Subcutaneous adipose tissue (tissue), 4 donors: ENCODE results near the gene LY6G6F. TPM values are rescaled to one million over a fixed set of nuclear protein-coding genes. Genes with fewer than 3 reads are reported as not detected.

ENCODE experiments used
- total RNA-seq, 4 donors: library from RNA; depleted of rRNA; stranded (reverse); fragments of >200 nt; gene quantifications; one replicate each; pipeline ENCODE4 v1.1.0, GENCODE V29; 2016
- TF ChIP-seq, protein P1 (sequence below): fragments of 450-650 bp; IDR thresholded peaks from one replicate; pipeline ENCODE4 v1.5.1; 2016; ENCODE audit warnings: low read depth, mild to moderate bottlenecking, control low read depth, antibody characterized with exemption, moderate library complexity

The LY6G6F gene
- total RNA-seq, 4 donors from 2014 or later, result not detected

DNA sequence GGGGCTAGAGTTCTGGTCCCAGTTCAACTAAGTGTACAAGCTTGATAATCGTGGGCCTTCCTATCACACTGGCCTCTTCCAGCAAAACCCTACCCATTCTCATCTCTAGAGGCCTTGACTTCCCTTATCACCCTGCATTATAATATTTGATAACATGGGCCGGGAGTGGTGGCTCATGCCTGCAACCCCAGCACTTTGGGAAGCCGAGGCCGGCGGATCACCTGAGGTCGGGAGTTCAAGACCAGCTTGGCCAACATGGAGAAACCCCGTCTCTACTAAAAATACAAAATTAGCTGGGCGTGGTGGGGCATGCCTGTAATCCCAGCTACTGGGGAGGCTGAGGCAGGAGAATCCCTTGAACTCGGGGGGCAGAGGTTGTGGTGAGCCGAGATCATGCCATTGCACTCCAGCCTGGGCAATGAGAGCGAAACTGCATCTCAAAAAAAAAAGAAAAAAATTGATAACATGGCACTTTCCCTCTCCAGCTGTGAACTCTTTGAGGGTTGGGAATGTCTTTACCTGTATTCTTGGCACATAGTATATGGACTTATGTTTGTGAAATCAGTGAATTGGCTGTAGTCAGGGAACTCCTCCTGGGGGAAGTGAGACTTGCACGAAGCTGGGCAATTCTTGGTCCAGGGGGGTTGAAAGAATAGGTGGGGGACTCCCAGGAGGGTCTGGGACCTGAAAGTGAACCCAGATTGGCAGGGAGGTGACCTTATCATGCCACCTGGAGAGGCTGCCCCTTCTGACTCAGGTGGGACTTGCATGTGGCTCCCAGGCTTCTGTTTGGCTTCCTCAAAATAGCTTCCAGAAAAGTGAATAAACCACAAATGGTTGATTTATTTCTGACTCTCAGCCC, 45.2 kb upstream of the LY6G6F start:
- TF ChIP-seq, protein P1, sequence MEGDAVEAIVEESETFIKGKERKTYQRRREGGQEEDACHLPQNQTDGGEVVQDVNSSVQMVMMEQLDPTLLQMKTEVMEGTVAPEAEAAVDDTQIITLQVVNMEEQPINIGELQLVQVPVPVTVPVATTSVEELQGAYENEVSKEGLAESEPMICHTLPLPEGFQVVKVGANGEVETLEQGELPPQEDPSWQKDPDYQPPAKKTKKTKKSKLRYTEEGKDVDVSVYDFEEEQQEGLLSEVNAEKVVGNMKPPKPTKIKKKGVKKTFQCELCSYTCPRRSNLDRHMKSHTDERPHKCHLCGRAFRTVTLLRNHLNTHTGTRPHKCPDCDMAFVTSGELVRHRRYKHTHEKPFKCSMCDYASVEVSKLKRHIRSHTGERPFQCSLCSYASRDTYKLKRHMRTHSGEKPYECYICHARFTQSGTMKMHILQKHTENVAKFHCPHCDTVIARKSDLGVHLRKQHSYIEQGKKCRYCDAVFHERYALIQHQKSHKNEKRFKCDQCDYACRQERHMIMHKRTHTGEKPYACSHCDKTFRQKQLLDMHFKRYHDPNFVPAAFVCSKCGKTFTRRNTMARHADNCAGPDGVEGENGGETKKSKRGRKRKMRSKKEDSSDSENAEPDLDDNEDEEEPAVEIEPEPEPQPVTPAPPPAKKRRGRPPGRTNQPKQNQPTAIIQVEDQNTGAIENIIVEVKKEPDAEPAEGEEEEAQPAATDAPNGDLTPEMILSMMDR, result no peak

DNA sequence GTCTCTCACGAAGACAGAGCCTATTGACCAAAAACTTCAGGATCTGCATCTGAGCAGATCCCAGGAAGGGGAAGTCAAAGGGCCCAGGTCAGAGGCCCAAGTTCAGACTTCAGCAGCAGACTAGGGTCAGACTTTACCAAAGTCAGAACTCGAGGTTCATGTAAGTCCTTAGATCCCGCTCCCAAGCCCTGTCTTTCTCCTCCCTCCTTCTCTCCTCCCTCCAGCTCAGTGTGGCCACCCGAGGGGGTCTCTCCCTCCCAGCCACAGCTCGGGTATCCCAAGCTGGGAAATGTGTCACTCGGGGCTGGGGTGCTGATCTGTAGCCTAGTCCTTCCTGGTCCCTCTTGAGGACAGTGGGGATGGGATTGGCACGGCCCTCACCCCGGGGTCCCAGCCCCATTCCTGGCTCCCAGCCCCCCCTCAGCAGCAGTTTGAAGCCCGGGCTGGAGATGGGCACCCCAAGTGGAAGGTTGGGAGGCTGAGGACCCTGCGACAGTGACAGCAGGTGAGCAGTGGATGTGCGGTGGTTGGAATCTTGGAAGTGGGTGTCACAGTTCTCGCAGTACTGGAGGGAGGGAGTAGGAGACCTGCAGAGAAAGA, 44.4 kb upstream of the LY6G6F start:
- TF ChIP-seq, protein P1, result no peak

DNA sequence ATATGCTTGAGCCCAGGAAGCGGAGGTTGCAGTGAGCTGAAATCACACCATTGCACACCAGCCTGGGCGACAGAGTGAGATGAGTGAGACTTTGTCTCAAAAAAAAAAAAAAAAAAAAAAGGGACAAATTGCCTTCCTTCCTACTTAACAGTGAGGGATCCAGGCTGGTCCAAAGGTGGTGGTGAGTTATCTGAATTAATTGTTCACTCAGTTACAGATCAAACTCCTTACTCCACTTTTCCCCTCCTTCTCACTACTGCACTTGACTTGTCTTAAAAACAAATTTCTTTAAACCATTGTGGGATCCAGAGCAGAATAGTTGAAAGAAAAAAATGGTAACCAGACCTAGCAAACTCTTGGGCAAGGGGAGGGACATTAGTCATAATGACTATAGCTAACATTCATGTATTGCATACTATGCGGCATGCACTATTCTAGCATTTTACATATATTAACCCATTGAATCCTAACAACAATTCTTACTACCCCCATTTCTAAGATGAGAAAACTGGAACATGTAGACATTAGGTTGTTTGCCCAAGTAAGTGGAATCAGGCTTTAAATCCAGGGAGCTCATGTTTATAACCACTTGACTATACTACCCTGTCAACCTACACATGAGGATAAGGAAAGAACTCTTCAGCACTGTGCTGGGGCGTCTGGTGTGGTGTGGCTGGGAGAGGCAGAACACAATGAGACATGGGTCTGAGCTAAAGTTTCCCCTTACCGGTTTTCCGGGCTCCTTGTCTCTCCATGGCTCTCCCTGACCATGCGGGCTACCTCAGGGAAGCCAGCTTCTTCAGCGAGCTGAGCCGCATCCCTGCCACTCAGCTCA, 43.3 kb upstream of the LY6G6F start:
- TF ChIP-seq, protein P1, result no peak

DNA sequence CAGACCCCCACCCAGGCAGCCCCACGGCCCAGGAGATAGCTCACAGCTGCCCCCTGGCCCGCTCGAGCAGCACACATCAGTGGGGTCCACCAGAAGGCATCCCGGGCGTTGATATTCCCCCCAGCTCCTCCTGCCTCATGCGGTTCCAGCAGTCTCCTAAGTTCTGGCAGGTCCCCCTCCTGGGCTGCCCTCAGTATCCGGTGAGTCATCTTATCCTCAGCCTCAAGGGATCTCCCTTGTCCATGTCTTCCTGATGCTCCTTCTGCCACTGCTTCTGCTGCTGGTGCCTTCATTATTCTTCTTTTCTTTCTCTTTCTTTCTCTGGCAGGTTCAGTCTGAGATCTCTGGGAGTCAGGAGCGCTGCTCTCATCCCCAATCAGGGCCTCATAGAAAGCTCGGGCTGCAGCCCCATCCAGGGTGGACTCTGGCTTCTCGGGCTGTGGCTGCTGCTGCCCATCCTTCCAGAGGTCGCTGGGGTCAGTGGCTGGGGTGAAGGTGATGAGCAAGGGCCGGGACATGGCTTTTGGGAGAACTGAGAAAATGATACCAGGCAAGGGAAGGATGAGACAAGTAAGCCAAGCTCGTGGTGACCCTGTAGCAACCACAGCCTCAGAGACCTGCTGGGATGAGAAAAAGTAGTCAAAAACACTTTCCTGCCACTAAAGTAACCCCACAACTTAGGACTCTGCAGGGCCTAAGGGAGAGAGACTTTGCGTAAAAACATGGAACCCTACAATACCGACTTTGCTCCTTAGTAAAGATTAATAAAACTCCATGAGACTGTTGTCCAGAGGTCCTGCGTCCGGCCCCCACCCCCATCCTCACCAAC, 42.5 kb upstream of the LY6G6F start:
- TF ChIP-seq, protein P1, result no peak

DNA sequence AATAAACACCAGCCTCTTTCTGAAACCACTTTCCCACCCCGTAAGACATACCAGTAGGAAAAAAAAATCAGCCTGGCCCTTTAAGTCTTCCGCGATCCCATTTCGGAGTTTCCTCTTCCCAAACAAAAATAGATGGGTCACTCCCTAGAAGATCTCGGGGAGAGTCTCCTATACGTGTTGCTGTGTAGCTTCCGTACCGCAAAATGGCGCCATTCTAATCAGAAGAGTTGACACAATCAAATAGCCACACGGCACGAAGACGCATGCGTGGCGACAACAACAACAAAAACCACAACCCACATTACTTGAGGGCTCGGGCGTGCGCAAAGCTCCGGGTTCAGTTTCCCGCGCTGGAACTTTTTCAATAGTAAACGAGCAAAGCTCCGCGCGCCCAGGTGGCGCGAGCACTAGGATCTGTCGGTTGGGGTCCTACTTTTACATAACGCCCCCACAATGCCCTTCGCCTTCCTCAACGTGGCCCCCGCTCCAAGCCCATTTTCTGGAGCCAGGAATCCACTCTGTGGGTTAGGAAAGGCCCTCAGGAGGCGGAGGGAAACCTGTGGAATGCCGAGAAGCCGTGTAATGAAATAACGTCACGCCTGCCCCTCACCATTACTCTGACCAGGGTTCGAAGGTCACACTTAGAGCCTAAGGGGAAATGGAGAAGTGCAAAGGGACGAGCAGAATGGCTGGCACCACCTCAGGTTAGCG, 41.7 kb upstream of the LY6G6F start, which contains the start of gene GPANK1:
GPANK1 (minus strand) TSS at position 208 of the 711 bp plus-strand sequence. CDS start 519 bp downstream, outside the sequence.
- TF ChIP-seq, protein P1, result no peak

DNA sequence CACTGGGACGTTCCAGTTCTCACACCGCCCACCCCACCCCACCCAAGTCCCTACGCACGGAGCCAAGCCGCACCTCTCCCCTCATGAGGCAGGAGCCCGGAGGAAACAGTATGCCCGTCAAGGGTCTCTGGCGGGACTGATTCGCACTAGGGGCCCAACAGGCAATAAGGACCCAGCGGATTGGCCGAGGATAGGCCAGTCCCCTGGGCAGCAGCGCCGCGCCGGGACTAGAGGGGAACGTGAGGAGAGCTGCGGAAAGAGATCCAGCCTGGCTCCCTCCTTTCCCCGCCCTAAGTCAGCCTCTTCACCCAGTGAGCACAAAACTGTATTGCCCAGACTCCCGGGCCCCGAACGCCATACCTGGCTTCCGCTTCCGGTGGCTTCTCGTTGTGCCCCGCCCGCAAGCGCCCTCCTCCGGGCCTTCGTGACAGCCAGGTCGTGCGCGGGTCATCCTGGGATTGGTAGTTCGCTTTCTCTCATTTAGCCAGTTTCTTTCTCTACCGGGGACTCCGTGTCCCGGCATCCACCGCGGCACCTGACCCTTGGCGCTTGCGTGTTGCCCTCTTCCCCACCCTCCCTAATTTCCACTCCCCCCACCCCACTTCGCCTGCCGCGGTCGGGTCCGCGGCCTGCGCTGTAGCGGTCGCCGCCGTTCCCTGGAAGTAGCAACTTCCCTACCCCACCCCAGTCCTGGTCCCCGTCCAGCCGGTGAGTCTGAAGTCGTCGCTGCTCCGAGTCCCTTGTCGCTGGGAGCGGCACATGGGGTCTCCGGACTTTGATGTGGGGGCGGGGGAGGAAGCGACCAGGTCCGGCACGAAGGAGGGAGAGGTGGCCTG, 40.9 kb upstream of the LY6G6F start, which contains the start of gene CSNK2B:
CSNK2B (plus strand) TSS at position 580 of the 836 bp plus-strand sequence. CDS start 752 bp downstream, outside the sequence.
- TF ChIP-seq, protein P1, result no peak
